Ishikawa (cell line): ENCODE results near the gene RPL4.

Experiments used
- CEBPB ChIP-seq: IDR thresholded peaks from 2 replicates; pipeline ENCODE4 v1.6.1; 2012
- CREB1 ChIP-seq: IDR thresholded peaks from 2 replicates; pipeline ENCODE4 v1.6.1; 2012; ENCODE audit warnings: low read depth
- EGR1 ChIP-seq: IDR thresholded peaks from 2 replicates; pipeline ENCODE4 v1.6.1; 2012
- EP300 ChIP-seq: IDR thresholded peaks from 2 replicates; pipeline ENCODE4 v1.6.1; 2012; ENCODE audit warnings: borderline replicate concordance
- FOXM1 ChIP-seq: IDR thresholded peaks from 2 replicates; pipeline ENCODE4 v1.6.1; 2012; ENCODE audit warnings: low read depth, borderline replicate concordance
- MAX ChIP-seq: IDR thresholded peaks from 2 replicates; pipeline ENCODE4 v1.6.1; 2012
- NFIC ChIP-seq: IDR thresholded peaks from 2 replicates; pipeline ENCODE4 v1.6.1; 2012
- RAD21 ChIP-seq: IDR thresholded peaks from 2 replicates; pipeline ENCODE4 v1.6.1; 2012; ENCODE audit warnings: low read depth
- TAF1 ChIP-seq: IDR thresholded peaks from 2 replicates; pipeline ENCODE4 v1.6.1; 2012; ENCODE audit warnings: low read depth, mild to moderate bottlenecking
- TCF12 ChIP-seq: IDR thresholded peaks from 2 replicates; pipeline ENCODE4 v1.6.1; 2012; ENCODE audit warnings: low read depth
- TEAD4 ChIP-seq: IDR thresholded peaks from 2 replicates; pipeline ENCODE4 v1.6.1; 2012
- USF1 ChIP-seq: IDR thresholded peaks from 2 replicates; pipeline ENCODE4 v1.6.1; 2012
- YY1 ChIP-seq: IDR thresholded peaks from 2 replicates; pipeline ENCODE4 v1.6.1; 2012; ENCODE audit warnings: low read depth
- ZBTB7A ChIP-seq: IDR thresholded peaks from 2 replicates; pipeline ENCODE4 v1.6.1; 2012; ENCODE audit warnings: low read depth
- TF ChIP-seq, protein P1 (sequence below): IDR thresholded peaks from 2 replicates; pipeline ENCODE4 v1.6.1; 2012; ENCODE audit warnings: low read depth, mild to moderate bottlenecking

RPL4 gene

DNA sequence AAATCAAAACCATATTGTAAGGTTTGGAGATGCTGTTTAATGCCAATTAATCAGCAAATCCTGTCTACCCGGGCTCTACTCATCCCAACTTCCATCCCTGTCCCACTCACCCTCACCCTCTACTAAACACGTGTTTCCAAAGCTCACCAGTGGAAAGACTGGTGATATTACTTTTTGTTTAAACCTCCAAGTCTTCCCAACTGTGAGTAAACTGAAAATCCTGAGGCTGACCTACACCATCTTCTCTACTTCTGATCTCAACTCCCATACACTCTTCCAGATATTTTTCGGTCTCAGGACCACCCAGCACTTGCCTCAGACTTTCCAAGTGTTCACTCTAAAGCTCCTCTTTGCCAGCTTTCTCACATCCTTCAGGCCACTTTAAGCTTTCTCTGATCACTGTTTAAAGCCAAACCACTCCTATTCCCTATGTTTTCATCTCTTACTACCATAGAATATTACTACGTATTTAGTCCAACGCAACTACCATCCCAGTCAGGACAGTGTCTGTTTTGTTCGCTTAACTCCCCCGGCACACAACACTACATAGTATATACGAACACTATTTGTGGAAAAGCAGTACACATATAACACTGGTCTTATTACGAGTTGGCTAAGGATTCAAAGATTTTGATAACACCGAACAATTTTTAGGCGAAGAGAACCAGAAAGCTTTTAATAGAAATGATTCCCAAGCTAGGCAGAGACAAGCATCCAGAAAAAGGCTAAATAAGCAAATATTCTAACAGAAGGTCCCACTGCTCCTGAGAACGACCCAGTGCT lies 684 bp downstream of the RPL4 start:
- TF ChIP-seq RAD21 (no peak), USF1 (no peak), CEBPB (no peak), YY1 (no peak), MAX (no peak), ZBTB7A (no peak), EP300 (no peak), NFIC (no peak), CREB1 (no peak)

GRCh38 chr15:66503041-66503648 lies 1.5 kb downstream of the RPL4 start:
- peak; percentile 4; the same call in 1 of the 2 replicates for TF ChIP-seq MAX

GRCh38 chr15:66502491-66502890 lies 2.2 kb downstream of the RPL4 start:
- TF ChIP-seq MAX, result no peak
- TF ChIP-seq TAF1, result no peak
- TF ChIP-seq TEAD4, result no peak
- TF ChIP-seq ZBTB7A, result no peak

- TF ChIP-seq MAX, result no peak
- no peak for TF ChIP-seq TEAD4
- no peak; the same call in 1 of the 2 replicates for TF ChIP-seq EGR1
- TF ChIP-seq, protein P1, sequence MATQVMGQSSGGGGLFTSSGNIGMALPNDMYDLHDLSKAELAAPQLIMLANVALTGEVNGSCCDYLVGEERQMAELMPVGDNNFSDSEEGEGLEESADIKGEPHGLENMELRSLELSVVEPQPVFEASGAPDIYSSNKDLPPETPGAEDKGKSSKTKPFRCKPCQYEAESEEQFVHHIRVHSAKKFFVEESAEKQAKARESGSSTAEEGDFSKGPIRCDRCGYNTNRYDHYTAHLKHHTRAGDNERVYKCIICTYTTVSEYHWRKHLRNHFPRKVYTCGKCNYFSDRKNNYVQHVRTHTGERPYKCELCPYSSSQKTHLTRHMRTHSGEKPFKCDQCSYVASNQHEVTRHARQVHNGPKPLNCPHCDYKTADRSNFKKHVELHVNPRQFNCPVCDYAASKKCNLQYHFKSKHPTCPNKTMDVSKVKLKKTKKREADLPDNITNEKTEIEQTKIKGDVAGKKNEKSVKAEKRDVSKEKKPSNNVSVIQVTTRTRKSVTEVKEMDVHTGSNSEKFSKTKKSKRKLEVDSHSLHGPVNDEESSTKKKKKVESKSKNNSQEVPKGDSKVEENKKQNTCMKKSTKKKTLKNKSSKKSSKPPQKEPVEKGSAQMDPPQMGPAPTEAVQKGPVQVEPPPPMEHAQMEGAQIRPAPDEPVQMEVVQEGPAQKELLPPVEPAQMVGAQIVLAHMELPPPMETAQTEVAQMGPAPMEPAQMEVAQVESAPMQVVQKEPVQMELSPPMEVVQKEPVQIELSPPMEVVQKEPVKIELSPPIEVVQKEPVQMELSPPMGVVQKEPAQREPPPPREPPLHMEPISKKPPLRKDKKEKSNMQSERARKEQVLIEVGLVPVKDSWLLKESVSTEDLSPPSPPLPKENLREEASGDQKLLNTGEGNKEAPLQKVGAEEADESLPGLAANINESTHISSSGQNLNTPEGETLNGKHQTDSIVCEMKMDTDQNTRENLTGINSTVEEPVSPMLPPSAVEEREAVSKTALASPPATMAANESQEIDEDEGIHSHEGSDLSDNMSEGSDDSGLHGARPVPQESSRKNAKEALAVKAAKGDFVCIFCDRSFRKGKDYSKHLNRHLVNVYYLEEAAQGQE, result no peak
- TF ChIP-seq ZBTB7A, result no peak
- TF ChIP-seq CEBPB, result no peak
These were observed 5.9 kb downstream of the RPL4 start for GRCh38 chr15:66498501-66499386.

- peak; percentile 67; the same call in 1 of the 2 replicates for TF ChIP-seq YY1
- TF ChIP-seq TEAD4, result peak; percentile 42; the same call in 1 of the 2 replicates
- TF ChIP-seq, protein P1, result no peak
- TF ChIP-seq RAD21, result peak; percentile 22
- TF ChIP-seq EP300, result no peak
- TF ChIP-seq CEBPB, result peak; percentile 4; the same call in 1 of the 2 replicates
- TF ChIP-seq CREB1, result peak; percentile 93
- 0 out of 2 replicates have a peak, but pooled peaks have one; percentile 22 for TF ChIP-seq ZBTB7A
- peak; percentile 40 for TF ChIP-seq USF1
- TF ChIP-seq TCF12, result peak; percentile 49; the same call in 1 of the 2 replicates
- peak; percentile 76 for TF ChIP-seq MAX
- TF ChIP-seq FOXM1, result 0 out of 2 replicates have a peak, but pooled peaks have one; percentile 12
- no peak for TF ChIP-seq EGR1
- TF ChIP-seq NFIC, result peak; percentile 25
- peak; percentile 55; the same call in 1 of the 2 replicates for TF ChIP-seq TAF1
These were observed 6.9 kb downstream of the RPL4 start, which contains the start of gene SNAPC5 for GRCh38 chr15:66497502-66498455. Gene SNAPC5 (minus strand): TSS chr15:66497762. CDS start chr15:66497731, 31 bp downstream.
